Myocyte (in vitro differentiated cells): Measurements from ENCODE around the gene HIKESHI. TPM values are rescaled to one million over a fixed set of nuclear protein-coding genes. Genes with fewer than 3 reads are reported as not detected.
"Not testable (repeated sequence)": the region's sequence is repeated elsewhere in the genome, so short reads cannot be mapped to it uniquely, and the experiment has no call there.

ENCODE experiments used
- DNase-seq: peaks from one replicate; pipeline ENCODE4 v3.0.0-alpha.2; 2012; ENCODE audit warnings: low read depth
- total RNA-seq: library from RNA; depleted of rRNA; stranded (reverse); fragments of >200 nt; gene quantifications from 2 replicates; pipeline ENCODE4 v1.2.3, GENCODE V29; 2014

HIKESHI gene
- total RNA-seq, 1 donor from 2014 or later, result 59.1 TPM

GRCh38 chr11:86292912-86293616 lies 9.0 kb upstream of the HIKESHI start:
- no peak for DNase-seq

GRCh38 chr11:86294026-86294425 lies 8.0 kb upstream of the HIKESHI start:
- DNase-seq, result no peak

- no peak for DNase-seq
These were observed 323 bp upstream of the HIKESHI start for GRCh38 chr11:86301742-86302091.

DNA sequence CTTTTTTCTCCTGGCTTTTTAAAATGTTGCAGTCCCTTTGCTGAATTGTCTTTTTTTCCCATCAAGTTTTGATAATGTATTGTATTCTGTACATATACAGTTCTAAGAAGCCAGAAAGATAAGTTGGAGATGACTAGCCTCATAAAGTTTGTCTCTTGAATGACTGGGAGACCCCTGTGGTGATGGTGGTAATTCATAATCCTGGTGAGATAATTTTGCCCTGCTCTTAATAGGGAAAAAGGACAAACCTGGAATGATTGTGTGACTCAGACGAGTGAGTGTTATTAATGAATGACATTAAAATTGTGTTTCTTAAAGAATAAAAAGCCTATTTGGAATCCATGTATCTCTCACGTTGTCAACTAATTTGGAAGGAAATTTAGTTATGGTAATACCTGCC lies 1.2 kb downstream of the HIKESHI start:
- DNase-seq, result peak; percentile 9

- not testable (repeated sequence) for DNase-seq
These were observed 6.7 kb downstream of the HIKESHI start for GRCh38 chr11:86308710-86309109.

- DNase-seq, result no peak
These were observed 11.8 kb downstream of the HIKESHI start for GRCh38 chr11:86313793-86314192.

GRCh38 chr11:86314636-86315035 lies 12.6 kb downstream of the HIKESHI start:
- no peak for DNase-seq

GRCh38 chr11:86335131-86335767 lies 33.2 kb downstream of the HIKESHI start:
- no peak for DNase-seq

DNA sequence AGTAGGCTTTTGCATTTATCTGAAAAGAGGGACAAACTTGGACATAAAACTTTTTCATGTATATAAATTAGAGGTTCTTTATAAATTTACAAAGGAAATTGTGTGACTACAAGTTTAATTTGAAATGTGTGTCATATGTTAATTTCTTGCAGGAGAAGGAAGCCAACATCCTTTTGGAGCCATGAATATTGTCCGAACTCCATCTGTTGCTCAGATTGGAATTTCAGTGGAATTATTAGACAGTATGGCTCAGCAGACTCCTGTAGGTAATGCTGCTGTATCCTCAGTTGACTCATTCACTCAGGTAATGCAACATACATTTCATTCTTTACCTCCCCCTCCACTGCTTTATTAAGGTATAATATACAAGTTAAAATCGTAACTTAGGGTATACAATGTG lies 35.2 kb downstream of the HIKESHI start:
- DNase-seq, result no peak

DNA sequence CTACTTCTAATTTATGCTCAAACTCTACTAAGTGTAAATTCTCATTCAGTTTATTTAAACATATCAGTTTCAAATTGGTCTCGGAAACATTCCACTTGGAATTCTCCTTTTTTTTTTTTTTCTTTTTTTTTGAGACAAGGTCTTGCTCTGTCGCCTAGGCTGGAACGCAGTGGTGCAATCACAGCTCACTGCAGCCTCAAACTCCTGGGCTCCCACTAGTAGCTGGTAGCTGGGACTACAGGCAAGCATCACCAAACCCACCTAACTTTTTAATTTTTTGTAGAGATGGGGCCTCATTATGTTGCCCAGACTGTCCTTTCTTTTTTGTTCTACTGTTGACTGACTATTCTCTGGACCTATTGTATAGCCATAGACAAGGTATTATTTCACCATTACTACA lies 39.3 kb downstream of the HIKESHI start:
- no peak for DNase-seq

DNA sequence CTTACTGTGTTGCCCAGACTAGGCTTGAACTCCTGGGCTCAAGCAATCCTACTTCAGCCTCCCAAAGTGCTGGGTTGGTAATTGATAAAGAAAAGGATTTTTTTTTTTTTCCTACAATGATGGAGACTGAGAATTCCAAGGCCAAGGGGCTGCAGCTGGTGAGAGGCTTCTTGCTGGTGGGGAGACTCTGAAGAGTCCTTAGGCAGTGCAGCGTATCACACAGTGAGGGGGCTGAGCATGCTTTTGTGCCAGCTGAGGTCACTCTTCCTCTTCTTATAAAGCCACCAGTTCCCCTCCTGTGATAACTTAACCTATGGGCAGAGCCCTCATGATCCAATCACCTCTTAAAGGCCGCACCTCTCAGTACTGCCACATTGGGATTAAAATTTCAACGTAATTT lies 44.5 kb downstream of the HIKESHI start:
- no peak for DNase-seq

GRCh38 chr11:86355256-86355655 lies 53.2 kb downstream of the HIKESHI start:
- DNase-seq, result peak; percentile 28

- not testable (repeated sequence) for DNase-seq
These were observed 55.4 kb downstream of the HIKESHI start for GRCh38 chr11:86357412-86357811.

- DNase-seq, result no peak
These were observed 56.7 kb downstream of the HIKESHI start for GRCh38 chr11:86358720-86359119.

DNA sequence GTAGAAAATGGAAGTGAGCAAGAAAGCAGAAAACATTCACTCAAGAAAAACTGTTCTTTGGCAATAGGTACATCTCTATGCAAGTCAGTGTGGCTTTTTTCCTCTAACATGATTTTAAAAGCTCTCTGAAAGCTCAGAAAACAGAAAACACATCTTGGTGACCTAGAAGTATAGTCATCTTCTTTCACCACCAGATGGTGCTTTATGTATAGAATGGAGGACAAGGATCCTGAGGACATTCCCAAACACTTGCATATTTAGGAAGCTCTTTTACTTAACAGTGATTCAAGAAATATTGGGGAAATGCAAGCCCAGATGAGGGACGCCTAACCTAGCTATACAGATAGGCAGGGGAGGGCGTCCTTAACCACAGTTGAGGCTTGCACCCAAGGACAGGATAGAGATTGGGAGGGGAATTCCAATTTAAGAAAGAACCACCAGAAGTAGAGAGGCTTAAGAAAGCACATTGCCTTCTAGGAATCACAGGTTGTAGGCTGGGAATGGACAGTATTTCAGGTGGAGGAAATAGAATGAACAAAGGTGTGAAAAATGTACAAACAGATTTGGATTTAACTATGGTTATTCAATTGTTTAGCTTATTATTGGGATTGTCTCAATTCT lies 58.8 kb downstream of the HIKESHI start:
- DNase-seq, result peak; percentile 23

DNA sequence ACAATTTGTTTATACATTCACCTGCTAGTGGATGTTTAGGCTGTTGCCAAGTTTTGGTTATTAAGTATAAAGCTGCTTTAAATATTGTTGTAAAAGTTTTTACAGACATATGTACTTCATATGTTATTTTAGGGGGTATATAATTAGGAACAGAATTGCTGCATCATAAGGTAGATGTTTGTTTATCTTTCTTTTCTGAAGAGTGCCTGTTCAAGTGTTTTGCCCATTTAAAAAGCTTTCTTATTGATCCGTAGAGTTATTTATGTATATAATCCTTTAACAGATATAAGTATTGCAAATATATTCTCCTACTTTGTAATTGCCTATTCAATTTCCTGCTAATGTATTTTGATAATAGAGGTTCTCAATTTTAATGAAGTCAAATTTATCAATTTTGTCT lies 61.4 kb downstream of the HIKESHI start:
- DNase-seq, result no peak

GRCh38 chr11:86365546-86365945 lies 63.5 kb downstream of the HIKESHI start:
- no peak for DNase-seq

DNA sequence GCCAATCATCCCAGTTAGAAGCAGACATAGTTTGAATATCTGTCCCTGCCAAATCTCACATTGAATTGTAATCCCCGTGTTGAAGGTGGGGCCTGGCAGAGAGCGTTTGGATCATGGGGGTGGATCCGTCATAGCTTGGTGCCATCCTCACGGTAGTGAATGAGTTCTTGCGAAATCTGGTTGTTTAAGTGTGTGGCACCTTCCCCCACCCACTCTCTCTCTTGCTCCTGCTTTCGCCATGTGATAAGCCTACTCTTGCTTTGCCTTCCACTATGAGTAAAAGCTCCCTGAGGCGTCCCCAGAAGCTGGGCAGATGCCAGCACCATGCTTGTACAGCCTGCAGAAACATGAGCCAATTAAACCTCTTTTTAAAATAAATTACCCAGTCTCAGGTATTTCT lies 67.6 kb downstream of the HIKESHI start:
- no peak for DNase-seq

DNA sequence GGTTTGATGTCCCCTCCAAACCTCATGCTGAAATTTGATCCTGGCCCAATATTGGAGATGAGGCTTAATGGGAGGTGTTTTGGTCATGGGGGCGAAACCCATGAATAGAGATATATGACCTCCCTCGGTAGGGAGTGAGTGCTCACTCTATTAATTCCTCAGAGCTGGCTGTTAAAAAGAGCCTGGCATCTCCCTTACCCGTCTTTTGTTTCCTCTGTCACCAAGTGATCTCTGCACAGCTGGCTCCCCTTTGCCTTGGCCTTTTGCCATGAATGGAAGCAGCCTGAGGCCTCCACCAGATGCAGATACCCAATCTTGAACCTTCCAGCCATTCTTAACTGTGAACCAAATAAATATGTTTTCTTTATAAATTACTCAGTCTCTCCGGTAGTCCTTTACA lies 68.1 kb downstream of the HIKESHI start:
- DNase-seq, result peak; percentile 17

GRCh38 chr11:86370922-86371594 lies 69.0 kb downstream of the HIKESHI start:
- peak; percentile 50 for DNase-seq

DNA sequence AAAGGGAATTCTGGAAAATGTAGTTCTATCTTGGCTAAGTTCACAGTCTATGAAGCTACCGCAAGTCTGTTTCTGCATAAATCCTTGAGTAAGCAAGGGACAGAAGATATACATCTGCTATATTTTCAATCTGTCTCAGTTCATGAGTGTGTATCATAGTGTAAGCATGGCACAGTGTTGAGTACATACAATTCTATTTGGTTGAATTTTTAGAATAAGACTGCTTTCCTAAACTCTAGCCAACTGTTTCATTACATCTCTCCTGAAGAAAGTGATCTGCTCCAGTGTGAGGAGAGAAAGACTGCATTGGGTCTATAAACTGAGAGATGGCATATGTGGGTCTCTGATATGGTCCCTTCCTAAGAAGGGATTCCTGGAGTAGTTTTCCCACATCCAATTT lies 70.0 kb downstream of the HIKESHI start:
- DNase-seq, result no peak

DNA sequence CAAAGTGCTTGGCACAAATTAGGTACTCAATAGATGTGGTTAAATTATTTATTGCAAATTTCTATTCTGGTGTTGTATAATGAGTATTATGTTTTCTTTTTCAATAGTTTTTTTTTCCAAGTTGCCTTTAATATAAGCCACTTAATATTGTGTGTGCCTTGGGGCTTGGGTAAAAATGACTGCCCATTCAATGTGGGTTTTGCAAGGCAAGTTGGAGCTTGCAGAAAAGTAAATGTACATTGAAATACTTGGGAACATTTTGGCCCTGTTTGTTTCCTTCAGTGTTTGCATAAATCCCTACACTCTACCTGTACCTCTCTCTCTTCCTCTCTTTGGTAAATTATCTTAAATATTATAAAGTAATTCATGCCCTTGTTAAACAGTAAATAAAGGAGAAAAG lies 70.5 kb downstream of the HIKESHI start:
- DNase-seq, result no peak
